ENCODE data around the gene ASPA. TPM values are rescaled to one million over a fixed set of nuclear protein-coding genes. Genes with fewer than 3 reads are reported as not detected.

Gene ASPA
- total and polyA plus RNA-seq, 10 of the 15 experiments (the other 5 are each of a cell fraction or from before 2014, with no cell fraction given), result 0.04 to 0.30 TPM; not detected in 8

DNA sequence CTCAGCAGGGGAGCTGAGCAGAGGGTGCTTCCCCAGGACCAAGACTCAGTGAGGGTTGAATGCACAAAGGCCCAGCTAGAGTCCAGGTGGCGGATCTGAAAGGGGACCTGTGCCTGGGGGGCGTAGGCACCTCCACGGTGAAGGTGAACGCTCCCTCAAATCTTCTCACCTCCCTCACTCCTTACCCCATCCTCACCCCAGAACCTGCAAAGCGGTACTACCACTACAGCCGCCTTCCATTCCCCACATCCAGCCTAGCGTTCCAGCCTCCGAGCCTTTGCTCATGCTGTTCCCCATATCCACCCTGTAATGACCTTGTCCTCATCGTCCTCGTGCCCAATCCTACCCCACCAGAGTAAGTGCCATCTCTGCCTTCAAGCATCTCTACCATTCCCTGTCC lies 51.2 kb downstream of the ASPA start (continued):
- no peak for TF ChIP-seq EZH2 (IDR thresholded peaks at IDR 0.05; ENCODE audit: borderline replicate concordance, control insufficient read depth, low read depth, low read length)
- no peak for TF ChIP-seq KLF5 (IDR thresholded peaks at IDR 0.05; ENCODE audit: partially characterized antibody)
- TF ChIP-seq RBBP5 (conservative IDR thresholded peaks at IDR 0.05), result no peak

DNA sequence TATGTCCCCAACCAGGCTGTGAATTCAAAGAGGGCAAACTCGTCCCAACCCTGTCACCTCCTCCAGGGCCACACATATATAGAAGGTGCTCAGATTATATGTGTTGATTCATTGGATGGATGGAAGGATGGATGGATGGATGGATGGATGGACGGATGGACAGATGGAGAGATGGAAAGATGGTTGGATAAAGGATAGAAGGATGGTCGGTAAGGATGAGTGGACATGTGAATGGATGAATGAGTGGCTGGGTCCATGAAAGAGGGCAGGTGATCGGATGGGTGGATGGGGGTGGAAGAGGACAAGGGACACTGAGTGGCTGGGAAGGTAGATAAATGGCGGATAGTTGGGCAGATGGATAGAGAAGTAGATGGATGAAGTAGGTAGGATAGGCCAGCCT lies 51.7 kb downstream of the ASPA start:
- no peak for DNase-seq (ENCODE audit: low read depth, low spot score)
- H3K79me2 ChIP-seq (ENCODE audit: control insufficient read depth, insufficient read depth, low read length), result no peaks in the 10 kb centered on the region
- H3K4me3 ChIP-seq, result no peak overlapping the region
- no peaks in the 10 kb centered on the region for H3K9me3 ChIP-seq (replicated peaks; ENCODE audit: control insufficient read depth, insufficient read depth, low read length)
- no peaks in the 10 kb centered on the region for H3K27me3 ChIP-seq (replicated peaks in 1 of 2; ENCODE audit: control insufficient read depth in 2 of 2, insufficient read depth in 2 of 2, low read length in 1 of 2)
- no peak overlapping the region for H3K4me2 ChIP-seq (ENCODE audit: control insufficient read depth, insufficient read depth)
- in situ Hi-C loops (cut with MboI), result no loop called here
- SMC1A ChIA-PET (ENCODE audit: uncharacterized antibody, unreplicated experiment), result no interaction called here
- WGBS (ENCODE audit: insufficient coverage, insufficient replicate concordance, low lambda C conversion rate, missing lambda C conversion rate), result 66% methylated on average over 5 of the region's 5 CpGs
- TF ChIP-seq, protein P1, sequence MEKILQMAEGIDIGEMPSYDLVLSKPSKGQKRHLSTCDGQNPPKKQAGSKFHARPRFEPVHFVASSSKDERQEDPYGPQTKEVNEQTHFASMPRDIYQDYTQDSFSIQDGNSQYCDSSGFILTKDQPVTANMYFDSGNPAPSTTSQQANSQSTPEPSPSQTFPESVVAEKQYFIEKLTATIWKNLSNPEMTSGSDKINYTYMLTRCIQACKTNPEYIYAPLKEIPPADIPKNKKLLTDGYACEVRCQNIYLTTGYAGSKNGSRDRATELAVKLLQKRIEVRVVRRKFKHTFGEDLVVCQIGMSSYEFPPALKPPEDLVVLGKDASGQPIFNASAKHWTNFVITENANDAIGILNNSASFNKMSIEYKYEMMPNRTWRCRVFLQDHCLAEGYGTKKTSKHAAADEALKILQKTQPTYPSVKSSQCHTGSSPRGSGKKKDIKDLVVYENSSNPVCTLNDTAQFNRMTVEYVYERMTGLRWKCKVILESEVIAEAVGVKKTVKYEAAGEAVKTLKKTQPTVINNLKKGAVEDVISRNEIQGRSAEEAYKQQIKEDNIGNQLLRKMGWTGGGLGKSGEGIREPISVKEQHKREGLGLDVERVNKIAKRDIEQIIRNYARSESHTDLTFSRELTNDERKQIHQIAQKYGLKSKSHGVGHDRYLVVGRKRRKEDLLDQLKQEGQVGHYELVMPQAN (conservative IDR thresholded peaks at IDR 0.05), result no peak
- no peak for TF ChIP-seq RCOR1 (conservative IDR thresholded peaks at IDR 0.05; ENCODE audit: low read depth, low read length)
- TF ChIP-seq ETV6 (conservative IDR thresholded peaks at IDR 0.05 in 1 of 2, IDR thresholded peaks at IDR 0.05 in 1 of 2; ENCODE audit: borderline replicate concordance in 1 of 2, low read depth in 1 of 2), result no peak
- TF ChIP-seq RUNX3 (IDR thresholded peaks at IDR 0.05; ENCODE audit: low read length), result no peak
- TF ChIP-seq, protein P2, sequence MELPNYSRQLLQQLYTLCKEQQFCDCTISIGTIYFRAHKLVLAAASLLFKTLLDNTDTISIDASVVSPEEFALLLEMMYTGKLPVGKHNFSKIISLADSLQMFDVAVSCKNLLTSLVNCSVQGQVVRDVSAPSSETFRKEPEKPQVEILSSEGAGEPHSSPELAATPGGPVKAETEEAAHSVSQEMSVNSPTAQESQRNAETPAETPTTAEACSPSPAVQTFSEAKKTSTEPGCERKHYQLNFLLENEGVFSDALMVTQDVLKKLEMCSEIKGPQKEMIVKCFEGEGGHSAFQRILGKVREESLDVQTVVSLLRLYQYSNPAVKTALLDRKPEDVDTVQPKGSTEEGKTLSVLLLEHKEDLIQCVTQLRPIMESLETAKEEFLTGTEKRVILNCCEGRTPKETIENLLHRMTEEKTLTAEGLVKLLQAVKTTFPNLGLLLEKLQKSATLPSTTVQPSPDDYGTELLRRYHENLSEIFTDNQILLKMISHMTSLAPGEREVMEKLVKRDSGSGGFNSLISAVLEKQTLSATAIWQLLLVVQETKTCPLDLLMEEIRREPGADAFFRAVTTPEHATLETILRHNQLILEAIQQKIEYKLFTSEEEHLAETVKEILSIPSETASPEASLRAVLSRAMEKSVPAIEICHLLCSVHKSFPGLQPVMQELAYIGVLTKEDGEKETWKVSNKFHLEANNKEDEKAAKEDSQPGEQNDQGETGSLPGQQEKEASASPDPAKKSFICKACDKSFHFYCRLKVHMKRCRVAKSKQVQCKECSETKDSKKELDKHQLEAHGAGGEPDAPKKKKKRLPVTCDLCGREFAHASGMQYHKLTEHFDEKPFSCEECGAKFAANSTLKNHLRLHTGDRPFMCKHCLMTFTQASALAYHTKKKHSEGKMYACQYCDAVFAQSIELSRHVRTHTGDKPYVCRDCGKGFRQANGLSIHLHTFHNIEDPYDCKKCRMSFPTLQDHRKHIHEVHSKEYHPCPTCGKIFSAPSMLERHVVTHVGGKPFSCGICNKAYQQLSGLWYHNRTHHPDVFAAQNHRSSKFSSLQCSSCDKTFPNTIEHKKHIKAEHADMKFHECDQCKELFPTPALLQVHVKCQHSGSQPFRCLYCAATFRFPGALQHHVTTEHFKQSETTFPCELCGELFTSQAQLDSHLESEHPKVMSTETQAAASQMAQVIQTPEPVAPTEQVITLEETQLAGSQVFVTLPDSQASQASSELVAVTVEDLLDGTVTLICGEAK (IDR thresholded peaks at IDR 0.05; ENCODE audit: borderline replicate concordance), result no peak
- no peak for TF ChIP-seq CBX3 (IDR thresholded peaks at IDR 0.05; ENCODE audit: borderline replicate concordance, low read depth)
- TF ChIP-seq DPF2 (IDR thresholded peaks at IDR 0.05), result no peak
- no peak for TF ChIP-seq STAT3 (IDR thresholded peaks at IDR 0.05; ENCODE audit: low read depth, low read length)
- no peak for FAIRE-seq
- no peak overlapping the region for H3K27ac ChIP-seq (ENCODE audit: control insufficient read depth, insufficient read depth)
- H3K4me1 ChIP-seq (ENCODE audit: control insufficient read depth, insufficient read depth, low read length), result no peaks in the 10 kb centered on the region
- RAD21 ChIA-PET (ENCODE audit: unreplicated experiment), result no interaction called here
- H3K36me3 ChIP-seq (ENCODE audit: control insufficient read depth in 2 of 2, insufficient read depth in 2 of 2, low read length in 1 of 2), result peaks cover 0 to 2% of the 10 kb centered on the region in 2 experiments; a peak in 2 of 4 replicates
- CTCF ChIA-PET, result no interaction called here
- ATAC-seq, result no peak
- H3K9ac ChIP-seq (ENCODE audit: control insufficient read depth, insufficient read depth, low read length), result no peak overlapping the region
- POLR2A ChIA-PET, result no interaction called here
- no peak overlapping the region for H2AFZ ChIP-seq (ENCODE audit: control insufficient read depth, low read depth, low read length)
- intact Hi-C loops (cut with micrococcal nuclease; ENCODE audit: unreplicated experiment), result no loop called here
- H4K20me1 ChIP-seq (ENCODE audit: control insufficient read depth, insufficient read depth), result no peaks in the 10 kb centered on the region; the same call in 1 of the 2 replicates
- BruUV-seq (replicated peaks), result TSS peak; percentile 53

All from GM12878 (cell line).